Measurements from ENCODE around the gene TBPL1. TPM values are rescaled to one million over a fixed set of nuclear protein-coding genes. Genes with fewer than 3 reads are reported as not detected.
A peak's percentile ranks its signal among the peaks of the same experiment; 100 is the strongest.
"Not testable (repeated sequence)": the region's sequence is repeated elsewhere in the genome, so short reads cannot be mapped to it uniquely, and the experiment has no call there.

Gene TBPL1
- total and polyA plus RNA-seq, 11 donors: 9.9 to 20.3 (median 16.0) TPM

DNA sequence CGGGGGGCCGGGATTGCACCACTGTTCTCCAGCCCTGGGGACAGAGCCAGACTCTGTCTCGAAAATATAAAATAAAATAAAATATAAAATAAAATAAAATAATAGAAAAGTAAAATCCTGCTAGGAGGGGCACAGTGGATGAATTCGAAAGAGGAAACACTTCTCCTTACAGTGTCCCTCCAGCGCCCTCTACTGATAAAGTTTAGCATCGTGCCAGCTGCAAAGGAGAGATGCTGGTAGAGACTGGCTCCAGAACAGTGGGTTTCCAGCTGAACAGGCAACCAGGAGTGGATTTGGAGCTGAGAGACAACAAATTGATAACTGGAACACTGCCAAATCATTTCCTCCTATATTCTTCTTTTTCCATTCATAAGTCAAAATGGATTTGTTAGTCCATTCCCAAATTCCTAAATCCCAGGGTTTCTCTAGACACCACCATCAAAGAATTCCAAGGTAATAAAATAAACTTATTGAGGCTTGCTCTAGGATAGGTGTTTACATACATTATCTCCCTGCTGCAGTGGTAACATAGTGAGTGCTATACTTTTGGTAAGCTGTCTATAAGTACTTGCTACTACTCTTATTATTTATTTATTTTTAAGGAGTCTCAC, 31.7 kb upstream of the TBPL1 start:
- 25 to 26% (median 26%) methylated on average over 6 of the region's 6 CpGs for WGBS, 4 donors
- peaks cover 0 to 5% (median 0%) of the 10 kb centered on the region in 9 donors for H3K27me3 ChIP-seq
- no peak overlapping the region for H3K27ac ChIP-seq
- DNase-seq: peak; percentile 57 to 79 (median 72)
- no peaks in the 10 kb centered on the region for H3K9me3 ChIP-seq
- peaks cover 0 to 5% (median 0%) of the 10 kb centered on the region in 12 donors for H3K4me1 ChIP-seq
- intact Hi-C loops (cut with DNase I): loop anchor here in 8 of 10 donors (5.0 to 10.0 kb wide), 5 partner anchors 51 to 1387 kb away; partner anchors contain the start of gene TAAR9 (in 1 of the 8)
- peak overlapping the region in 5 of 12 donors; percentile 17 to 38 (median 20) for H3K4me3 ChIP-seq
- H3K36me3 ChIP-seq: no peaks in the 10 kb centered on the region
- TF ChIP-seq, protein P1, sequence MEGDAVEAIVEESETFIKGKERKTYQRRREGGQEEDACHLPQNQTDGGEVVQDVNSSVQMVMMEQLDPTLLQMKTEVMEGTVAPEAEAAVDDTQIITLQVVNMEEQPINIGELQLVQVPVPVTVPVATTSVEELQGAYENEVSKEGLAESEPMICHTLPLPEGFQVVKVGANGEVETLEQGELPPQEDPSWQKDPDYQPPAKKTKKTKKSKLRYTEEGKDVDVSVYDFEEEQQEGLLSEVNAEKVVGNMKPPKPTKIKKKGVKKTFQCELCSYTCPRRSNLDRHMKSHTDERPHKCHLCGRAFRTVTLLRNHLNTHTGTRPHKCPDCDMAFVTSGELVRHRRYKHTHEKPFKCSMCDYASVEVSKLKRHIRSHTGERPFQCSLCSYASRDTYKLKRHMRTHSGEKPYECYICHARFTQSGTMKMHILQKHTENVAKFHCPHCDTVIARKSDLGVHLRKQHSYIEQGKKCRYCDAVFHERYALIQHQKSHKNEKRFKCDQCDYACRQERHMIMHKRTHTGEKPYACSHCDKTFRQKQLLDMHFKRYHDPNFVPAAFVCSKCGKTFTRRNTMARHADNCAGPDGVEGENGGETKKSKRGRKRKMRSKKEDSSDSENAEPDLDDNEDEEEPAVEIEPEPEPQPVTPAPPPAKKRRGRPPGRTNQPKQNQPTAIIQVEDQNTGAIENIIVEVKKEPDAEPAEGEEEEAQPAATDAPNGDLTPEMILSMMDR (IDR thresholded peaks at IDR 0.05): peak; percentile 67 to 87 (median 78)
- TF ChIP-seq POLR2A (IDR thresholded peaks at IDR 0.05): no peak
- peak in 3 of 4 donors; percentile 60 to 75 (median 66) for ATAC-seq

- intact Hi-C loops (cut with DNase I): loop anchor here (1.0 to 10.0 kb wide), 11 partner anchors 48 to 1389 kb away; partner anchors contain the start of gene TAAR9 (in 1 of the 10)
- peak in 4 of 5 donors; percentile 45 to 60 (median 54) for DNase-seq
These were observed 29.0 kb upstream of the TBPL1 start for GRCh38 chr6:133923938-133924593.

DNA sequence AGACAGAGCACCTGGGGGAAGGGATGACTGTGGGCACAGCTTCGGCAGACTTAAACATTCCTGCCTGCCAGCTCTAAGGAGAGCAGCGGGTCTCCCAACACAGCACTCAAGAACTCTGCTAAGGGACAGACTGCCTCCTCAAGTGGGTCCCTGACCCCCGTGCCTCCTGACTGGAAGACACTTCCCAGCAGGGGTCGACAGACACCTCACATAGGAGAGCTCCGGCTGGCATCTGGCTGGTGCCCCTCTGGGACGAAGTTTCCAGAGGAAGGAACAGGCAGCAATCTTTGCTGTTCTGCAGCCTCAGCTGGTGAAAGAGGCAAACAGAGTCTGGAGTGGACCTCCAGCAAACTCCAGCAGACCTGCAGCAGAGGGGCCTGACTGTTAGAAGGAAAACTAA, 21.8 kb upstream of the TBPL1 start:
- intact Hi-C loops (cut with DNase I); H3K4me1 ChIP-seq; H3K27me3 ChIP-seq; H3K27ac ChIP-seq; DNase-seq; H3K36me3 ChIP-seq; ATAC-seq; H3K4me3 ChIP-seq: not testable (repeated sequence)
- WGBS, 4 donors: 58 to 86% (median 74%) methylated on average over 2 to 6 of the region's 6 CpGs
- H3K9me3 ChIP-seq: peaks cover 0 to 17% (median 0%) of the 10 kb centered on the region in 12 donors

More at GRCh38 chr6:133923938-133924593, 29.0 kb upstream of the TBPL1 start:
- Histone ChIP-seq H3K27ac (no peak overlapping the region), H3K27me3 (peaks cover 0 to 9% (median 0%) of the 10 kb centered on the region in 9 donors), H3K4me3 (no peak overlapping the region), H3K4me1 (peaks cover 0 to 2% (median 0%) of the 10 kb centered on the region in 12 donors), H3K36me3 (no peaks in the 10 kb centered on the region), H3K9me3 (no peaks in the 10 kb centered on the region)
- TF ChIP-seq, protein P1 (IDR thresholded peaks at IDR 0.05): peak; percentile 74 to 93 (median 84)
- TF ChIP-seq POLR2A (IDR thresholded peaks at IDR 0.05): no peak
- peak; percentile 80 to 95 (median 92) for ATAC-seq
- 14 to 19% (median 17%) methylated on average over 6 of the region's 6 CpGs for WGBS, 4 donors

DNA sequence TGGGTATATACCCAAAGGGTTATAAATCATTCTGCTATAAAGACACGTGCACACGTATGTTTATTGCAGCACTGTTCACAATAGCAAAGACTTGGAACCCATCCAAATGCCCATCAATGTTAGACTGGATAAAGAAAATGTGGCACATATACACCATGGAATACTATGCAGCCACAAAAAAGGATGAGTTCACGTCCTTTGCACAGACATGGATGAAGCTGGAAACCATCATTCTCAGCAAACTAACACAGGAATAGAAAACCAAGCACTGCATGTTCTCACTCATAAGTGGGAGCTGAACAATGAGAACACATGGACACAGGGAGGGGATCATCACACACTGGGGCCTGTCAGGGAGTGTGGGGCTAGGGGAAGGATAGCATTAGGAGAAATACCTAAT, 16.7 kb upstream of the TBPL1 start:
- intact Hi-C loops (cut with DNase I): not testable (repeated sequence)
- WGBS, 4 donors: 92 to 98% (median 95%) methylated on average over 3 of the region's 3 CpGs

GRCh38 chr6:133937909-133938308, 15.1 kb upstream of the TBPL1 start:
- ATAC-seq (no peak), DNase-seq (no peak)
- no peaks in the 10 kb centered on the region for H3K36me3 ChIP-seq
- no peak overlapping the region for H3K27ac ChIP-seq
- H3K27me3 ChIP-seq: no peaks in the 10 kb centered on the region
- H3K4me1 ChIP-seq: no peaks in the 10 kb centered on the region
- intact Hi-C loops (cut with DNase I): no loop called here
- H3K9me3 ChIP-seq: peaks cover 0 to 14% (median 0%) of the 10 kb centered on the region in 12 donors
- TF ChIP-seq POLR2A (IDR thresholded peaks at IDR 0.05): no peak
- TF ChIP-seq, protein P1 (IDR thresholded peaks at IDR 0.05): no peak
- H3K4me3 ChIP-seq: no peak overlapping the region

More for the DNA sequence above, 16.7 kb upstream of the TBPL1 start:
- DNase-seq, H3K4me1 ChIP-seq, H3K27me3 ChIP-seq, H3K27ac ChIP-seq, ATAC-seq, H3K36me3 ChIP-seq, H3K4me3 ChIP-seq: not testable (repeated sequence)
- peaks cover 0 to 17% (median 0%) of the 10 kb centered on the region in 12 donors for H3K9me3 ChIP-seq
